Erythroblast (primary cell): ENCODE results near the gene CCM2.

ENCODE experiments used
- GATA1 ChIP-seq: IDR thresholded peaks from 2 replicates; pipeline ENCODE4 v1.6.1; 2011; ENCODE audit warnings: low read depth, mild to moderate bottlenecking, control low read depth, low read length, moderate library complexity
- POLR2A ChIP-seq: IDR thresholded peaks from 2 replicates; pipeline ENCODE4 v1.6.1; 2011; ENCODE audit warnings: mild to moderate bottlenecking, low read length

GRCh38 chr7:44980393-44981034, 19.5 kb upstream of the CCM2 start:
- TF ChIP-seq POLR2A: no peak
- no peak for TF ChIP-seq GATA1
